H7 (cell line): ENCODE data around the gene RCC2. TPM values are rescaled to one million over a fixed set of nuclear protein-coding genes. Genes with fewer than 3 reads are reported as not detected.
A peak's percentile ranks its signal among the peaks of the same experiment; 100 is the strongest.
"Not testable (repeated sequence)": the region's sequence is repeated elsewhere in the genome, so short reads cannot be mapped to it uniquely, and the experiment has no call there.

Experiments used
- DNase-seq: peaks from one replicate; pipeline ENCODE4 v3.0.0; 2012
- H3K27me3 ChIP-seq: 2 replicates; pipeline ENCODE4 v1.6.0; 2011; ENCODE audit warnings: mild to moderate bottlenecking, low read length; ENCODE audit not compliant: control insufficient read depth, insufficient read depth
- H3K36me3 ChIP-seq: replicated peaks from 2 replicates; pipeline ENCODE4 v1.5.1; 2011; ENCODE audit warnings: low read length; ENCODE audit not compliant: control insufficient read depth, insufficient read depth
- H3K4me3 ChIP-seq: 2 replicates; pipeline ENCODE4 v1.5.1; 2011; ENCODE audit warnings: low read depth, mild to moderate bottlenecking, control low read depth, low read length, moderate library complexity; ENCODE audit not compliant: insufficient read depth
- total RNA-seq: library from RNA; depleted of rRNA; stranded (reverse); fragments of >200 nt; shearing (Covaris generic); gene quantifications from 2 replicates; pipeline ENCODE4 v1.2.3, GENCODE V29; 2014; rRNA removed

RCC2 gene
- 363 and 366 TPM in 2 replicates for total RNA-seq

- H3K4me3 ChIP-seq: peak within 1 kb of the TSS; percentile 94
- peaks cover 15% of the 10 kb centered on the region for H3K36me3 ChIP-seq
- peak; percentile 97 for DNase-seq
- H3K27me3 ChIP-seq: no peaks in the 10 kb centered on the region; the same call in 1 of the 2 replicates
These were observed at the start of gene RCC2 for GRCh38 chr1:17439250-17440073. RCC2 (minus strand) TSS chr1:17439677; CDS start chr1:17438514, 1,163 bp downstream.

DNA sequence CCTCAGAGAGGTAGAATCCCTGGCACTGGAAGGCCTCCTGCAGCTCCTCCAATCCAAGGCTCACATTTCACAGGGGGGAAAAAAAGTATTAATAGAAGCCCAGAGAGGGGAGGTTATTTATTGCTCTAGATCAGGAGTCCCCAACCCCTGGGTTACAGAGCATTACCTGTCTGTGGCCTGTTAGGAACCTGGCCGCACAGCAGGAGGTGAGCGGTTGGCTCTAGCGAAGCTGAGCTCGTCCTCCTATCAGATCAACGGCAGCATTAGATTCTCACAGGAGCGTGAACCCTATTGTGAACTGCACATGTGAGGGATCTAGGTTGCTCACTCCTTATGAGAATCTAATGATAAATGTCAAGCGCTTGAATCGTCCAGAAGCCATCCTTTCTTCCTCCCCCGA, 46.8 kb upstream of the RCC2 start:
- H3K4me3 ChIP-seq: no peak overlapping the region
- no peaks in the 10 kb centered on the region for H3K36me3 ChIP-seq
- DNase-seq: no peak
- no peaks in the 10 kb centered on the region for H3K27me3 ChIP-seq

GRCh38 chr1:17485281-17485680, 45.8 kb upstream of the RCC2 start:
- peak; percentile 44 for DNase-seq
- Histone ChIP-seq H3K27me3 (no peaks in the 10 kb centered on the region), H3K36me3 (no peaks in the 10 kb centered on the region), H3K4me3 (no peak overlapping the region)

- not testable (repeated sequence) for DNase-seq, H3K27me3 ChIP-seq, H3K36me3 ChIP-seq, H3K4me3 ChIP-seq
These were observed 42.5 kb upstream of the RCC2 start for GRCh38 chr1:17481981-17482380.

DNA sequence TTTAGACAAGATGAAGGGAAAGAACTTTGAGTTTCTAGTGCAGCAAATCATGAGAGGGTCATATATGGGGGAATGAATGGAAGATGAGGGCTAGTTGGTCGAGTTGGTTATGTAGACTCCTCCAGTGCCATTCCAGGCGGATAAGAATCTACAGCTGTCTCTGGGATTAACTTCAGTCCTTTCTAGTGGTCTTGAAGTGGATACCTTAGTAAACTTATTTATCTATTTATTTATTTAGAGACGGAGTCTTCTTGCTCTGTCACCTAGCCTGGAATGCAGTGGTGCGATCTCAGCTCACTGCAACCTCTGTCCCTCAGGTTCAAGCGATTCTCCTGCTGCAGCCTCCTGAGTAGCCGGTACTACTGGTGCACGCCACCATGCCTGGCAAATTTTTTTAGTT, 41.4 kb upstream of the RCC2 start:
- Histone ChIP-seq H3K4me3 (no peak overlapping the region), H3K27me3 (no peaks in the 10 kb centered on the region), H3K36me3 (no peaks in the 10 kb centered on the region)
- no peak for DNase-seq

DNA sequence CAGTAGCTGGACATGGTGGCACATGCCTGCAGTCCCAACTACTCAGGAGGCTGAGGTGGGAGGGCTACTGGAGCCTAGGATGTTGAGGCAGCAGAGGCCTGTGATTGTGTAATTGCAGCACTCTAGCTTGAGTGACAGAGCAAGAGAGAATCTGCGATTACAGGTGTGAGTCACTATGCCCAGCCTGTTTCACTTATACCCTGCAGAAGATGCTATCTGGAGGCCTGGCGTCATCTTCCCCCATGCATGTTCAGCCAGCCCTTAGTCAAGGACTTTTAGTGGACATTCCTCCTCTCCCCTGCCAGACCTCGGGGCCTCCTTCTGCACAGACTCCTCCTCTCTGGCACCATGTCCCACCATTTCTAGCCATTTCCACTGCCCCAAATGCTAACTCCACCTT, 36.3 kb upstream of the RCC2 start:
- no peaks in the 10 kb centered on the region for H3K27me3 ChIP-seq
- DNase-seq: no peak
- H3K4me3 ChIP-seq: no peak overlapping the region
- no peaks in the 10 kb centered on the region for H3K36me3 ChIP-seq

GRCh38 chr1:17474836-17475555, 35.5 kb upstream of the RCC2 start:
- not testable (repeated sequence) for DNase-seq, H3K4me3 ChIP-seq, H3K27me3 ChIP-seq, H3K36me3 ChIP-seq

GRCh38 chr1:17472814-17473213, 33.3 kb upstream of the RCC2 start:
- no peaks in the 10 kb centered on the region for H3K27me3 ChIP-seq
- no peaks in the 10 kb centered on the region for H3K36me3 ChIP-seq
- no peak for DNase-seq
- H3K4me3 ChIP-seq: no peak overlapping the region

GRCh38 chr1:17471393-17471792, 31.9 kb upstream of the RCC2 start:
- Histone ChIP-seq H3K27me3 (no peaks in the 10 kb centered on the region), H3K36me3 (no peaks in the 10 kb centered on the region), H3K4me3 (no peak overlapping the region)
- no peak for DNase-seq

DNA sequence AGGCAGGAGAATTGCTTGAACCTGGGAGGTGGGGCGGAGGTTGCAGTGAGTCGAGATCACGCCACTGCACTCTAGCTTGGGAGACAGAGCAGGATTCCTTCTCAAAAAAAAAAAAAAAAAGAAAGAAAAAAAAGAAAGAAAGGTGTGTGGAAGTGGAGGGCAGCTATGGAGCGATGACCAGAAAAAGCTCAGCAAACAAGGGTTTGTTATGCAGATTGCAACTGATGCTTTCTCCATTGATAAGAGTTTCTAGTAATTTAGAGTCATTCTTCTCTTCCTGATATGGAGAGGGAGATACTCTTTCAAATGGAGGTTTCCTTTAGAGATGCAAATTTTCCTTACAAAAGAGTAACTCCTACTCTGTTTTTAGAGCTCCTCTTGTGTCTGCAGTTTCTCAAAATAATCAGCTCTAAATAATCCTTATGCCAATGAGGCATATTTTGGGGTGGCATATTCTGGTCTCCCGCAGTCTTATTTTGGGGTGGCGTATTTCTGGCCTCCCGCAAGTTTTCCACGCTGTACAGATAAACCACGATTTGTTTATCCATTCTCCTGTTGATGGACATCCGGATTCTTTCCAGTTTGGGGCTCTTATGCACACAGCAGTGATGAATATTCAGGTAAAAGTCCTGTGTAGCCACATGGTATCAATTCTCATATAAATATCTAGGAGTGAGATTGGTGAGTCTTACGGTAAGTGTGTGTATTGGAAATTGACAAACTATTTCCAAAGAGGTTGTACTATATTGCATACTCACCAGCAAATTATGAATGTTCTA, 30.7 kb upstream of the RCC2 start:
- Histone ChIP-seq H3K4me3 (no peak overlapping the region), H3K27me3 (no peaks in the 10 kb centered on the region), H3K36me3 (no peaks in the 10 kb centered on the region)
- peak; percentile 77 for DNase-seq

DNA sequence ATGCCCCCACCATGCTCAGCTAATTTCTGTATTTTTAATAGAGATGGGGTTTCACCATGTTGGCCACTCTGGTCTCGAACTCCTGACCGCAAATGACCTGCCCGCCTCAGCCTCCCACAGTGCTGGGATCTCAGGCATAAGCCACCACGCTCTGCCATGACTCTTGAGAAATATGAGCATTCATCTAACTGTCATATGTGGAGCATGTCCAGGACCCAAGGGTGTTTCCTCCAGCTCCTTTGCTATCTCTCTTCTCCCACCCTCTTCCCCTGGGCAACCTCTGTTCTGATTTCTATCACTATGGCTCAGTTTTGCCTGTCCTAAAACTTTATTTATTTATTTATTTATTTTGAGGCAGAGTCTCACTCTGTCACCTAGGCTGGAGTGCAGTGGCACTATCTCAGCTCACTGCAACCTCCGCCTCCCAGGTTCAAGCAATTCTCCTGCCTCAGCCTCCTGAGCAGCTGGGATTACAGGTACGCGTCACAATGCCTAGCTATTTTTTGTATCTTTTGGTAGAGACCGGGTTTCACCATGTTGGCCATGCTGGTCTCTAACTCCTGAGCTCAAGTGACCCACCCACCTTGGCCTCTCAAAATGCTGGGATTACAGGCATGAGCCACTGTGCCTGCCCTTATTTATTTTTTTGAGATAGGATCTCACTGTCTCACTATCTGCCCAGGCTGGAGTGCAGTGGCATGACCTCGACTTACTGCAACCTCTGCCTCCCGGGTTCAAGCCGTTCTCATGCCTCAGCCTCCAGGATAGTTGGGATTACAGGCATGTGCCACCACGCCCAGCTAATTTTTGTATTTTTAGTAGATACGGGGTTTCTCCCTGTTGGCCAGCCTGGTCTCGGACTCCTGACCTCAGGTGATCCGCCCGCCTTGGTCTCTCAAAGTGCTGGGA, 29.1 kb upstream of the RCC2 start:
- not testable (repeated sequence) for H3K4me3 ChIP-seq, DNase-seq

DNA sequence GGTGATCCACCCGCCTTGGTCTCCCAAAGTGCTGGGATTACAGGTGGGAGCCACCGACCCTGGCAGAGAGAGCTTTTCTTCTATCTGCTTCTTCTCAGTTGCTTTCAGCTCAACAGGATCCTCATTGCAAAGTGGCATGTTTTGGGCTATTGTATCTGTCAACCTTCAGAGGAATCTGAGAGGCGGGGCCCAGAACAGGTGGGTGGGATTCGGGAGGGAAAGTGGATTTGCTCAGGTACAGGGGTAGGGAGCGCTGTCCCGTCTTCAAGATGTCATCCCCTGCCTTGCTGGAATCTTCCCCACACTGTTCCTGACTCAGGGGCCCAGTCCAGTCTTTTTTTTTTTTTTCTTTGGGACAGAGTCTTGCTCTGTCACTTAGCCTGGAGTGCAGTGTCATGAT, 26.9 kb upstream of the RCC2 start:
- no peaks in the 10 kb centered on the region for H3K27me3 ChIP-seq
- H3K4me3 ChIP-seq: no peak overlapping the region
- no peaks in the 10 kb centered on the region for H3K36me3 ChIP-seq
- DNase-seq: peak; percentile 65

More for the DNA sequence above, 29.1 kb upstream of the RCC2 start:
- not testable (repeated sequence) for H3K27me3 ChIP-seq, H3K36me3 ChIP-seq

DNA sequence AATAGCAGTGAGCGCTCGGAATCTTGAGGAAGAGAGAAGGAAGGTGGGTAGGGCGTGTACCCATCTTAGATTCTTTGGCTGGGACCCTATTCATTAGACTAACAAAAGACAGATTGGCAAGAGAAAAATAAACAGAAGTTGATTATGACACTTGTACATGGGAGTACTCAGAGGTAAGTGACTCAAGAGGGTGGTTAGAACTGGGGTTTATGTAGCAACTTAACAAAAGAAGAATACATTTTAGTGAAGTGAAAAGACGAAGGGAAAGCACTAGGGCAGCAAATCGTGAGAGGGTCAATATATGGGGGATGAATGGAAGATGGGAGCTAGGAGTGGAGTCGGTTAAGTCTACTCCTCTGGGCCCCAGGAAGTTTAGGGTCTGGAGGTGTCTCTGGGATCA, 25.8 kb upstream of the RCC2 start:
- Histone ChIP-seq H3K27me3 (no peaks in the 10 kb centered on the region), H3K36me3 (no peaks in the 10 kb centered on the region), H3K4me3 (no peak overlapping the region)
- peak; percentile 15 for DNase-seq

DNA sequence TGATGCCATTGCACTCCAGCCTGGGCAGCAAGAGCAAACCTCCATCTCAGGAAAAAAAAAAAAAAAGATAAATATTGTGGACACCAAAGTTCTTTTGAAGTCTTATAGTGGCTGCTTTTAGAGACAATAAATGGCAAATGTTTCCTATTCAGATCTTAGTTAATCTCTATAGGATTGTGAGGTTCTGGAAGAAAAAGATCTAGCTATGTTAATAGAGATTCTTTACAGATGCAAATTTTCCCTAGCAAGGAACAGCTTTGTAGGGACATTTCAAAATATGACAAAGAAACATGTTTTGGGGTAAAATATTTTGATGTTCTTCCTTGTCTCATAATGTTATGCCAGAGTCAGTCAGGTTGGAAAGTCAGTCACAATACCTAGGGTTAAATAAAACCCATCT, 24.5 kb upstream of the RCC2 start:
- no peak overlapping the region for H3K4me3 ChIP-seq
- H3K27me3 ChIP-seq: no peaks in the 10 kb centered on the region
- DNase-seq: no peak
- no peaks in the 10 kb centered on the region for H3K36me3 ChIP-seq
